Vagina (tissue), 2 donors: Measurements from ENCODE around the gene BICD2.

ENCODE experiments used
- POLR2A ChIP-seq, 2 donors: fragments of 450-650 bp; IDR thresholded peaks; one replicate each; pipeline ENCODE4 v1.6.1; 2017; ENCODE audit warnings: antibody characterized with exemption in 2 of 2, mild to moderate bottlenecking in 2 of 2, moderate library complexity in 2 of 2
- TF ChIP-seq, protein P1 (sequence below), 3 experiments: fragments of 450-650 bp in 2 of 3; fragments of 200-600 bp in 1 of 3; sonication (generic) in 1 of 3; IDR thresholded peaks; one replicate each; pipeline ENCODE4 v1.5.1; 2017 to 2019; ENCODE audit warnings: antibody characterized with exemption in 3 of 3, mild to moderate bottlenecking in 2 of 3, moderate library complexity in 2 of 3

GRCh38 chr9:92746567-92747458, 17.8 kb downstream of the BICD2 start:
- no peak for TF ChIP-seq POLR2A (IDR thresholded peaks at IDR 0.05)
- TF ChIP-seq, protein P1, sequence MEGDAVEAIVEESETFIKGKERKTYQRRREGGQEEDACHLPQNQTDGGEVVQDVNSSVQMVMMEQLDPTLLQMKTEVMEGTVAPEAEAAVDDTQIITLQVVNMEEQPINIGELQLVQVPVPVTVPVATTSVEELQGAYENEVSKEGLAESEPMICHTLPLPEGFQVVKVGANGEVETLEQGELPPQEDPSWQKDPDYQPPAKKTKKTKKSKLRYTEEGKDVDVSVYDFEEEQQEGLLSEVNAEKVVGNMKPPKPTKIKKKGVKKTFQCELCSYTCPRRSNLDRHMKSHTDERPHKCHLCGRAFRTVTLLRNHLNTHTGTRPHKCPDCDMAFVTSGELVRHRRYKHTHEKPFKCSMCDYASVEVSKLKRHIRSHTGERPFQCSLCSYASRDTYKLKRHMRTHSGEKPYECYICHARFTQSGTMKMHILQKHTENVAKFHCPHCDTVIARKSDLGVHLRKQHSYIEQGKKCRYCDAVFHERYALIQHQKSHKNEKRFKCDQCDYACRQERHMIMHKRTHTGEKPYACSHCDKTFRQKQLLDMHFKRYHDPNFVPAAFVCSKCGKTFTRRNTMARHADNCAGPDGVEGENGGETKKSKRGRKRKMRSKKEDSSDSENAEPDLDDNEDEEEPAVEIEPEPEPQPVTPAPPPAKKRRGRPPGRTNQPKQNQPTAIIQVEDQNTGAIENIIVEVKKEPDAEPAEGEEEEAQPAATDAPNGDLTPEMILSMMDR (IDR thresholded peaks at IDR 0.05), result no peak
